ENCODE data around the gene CRIP1. TPM values are rescaled to one million over a fixed set of nuclear protein-coding genes. Genes with fewer than 3 reads are reported as not detected.
A peak's percentile ranks its signal among the peaks of the same experiment; 100 is the strongest.

The CRIP1 gene
- total and polyA plus RNA-seq, 5 donors from 2014 or later, result 558 to 2,243 (median 1,172) TPM

DNA sequence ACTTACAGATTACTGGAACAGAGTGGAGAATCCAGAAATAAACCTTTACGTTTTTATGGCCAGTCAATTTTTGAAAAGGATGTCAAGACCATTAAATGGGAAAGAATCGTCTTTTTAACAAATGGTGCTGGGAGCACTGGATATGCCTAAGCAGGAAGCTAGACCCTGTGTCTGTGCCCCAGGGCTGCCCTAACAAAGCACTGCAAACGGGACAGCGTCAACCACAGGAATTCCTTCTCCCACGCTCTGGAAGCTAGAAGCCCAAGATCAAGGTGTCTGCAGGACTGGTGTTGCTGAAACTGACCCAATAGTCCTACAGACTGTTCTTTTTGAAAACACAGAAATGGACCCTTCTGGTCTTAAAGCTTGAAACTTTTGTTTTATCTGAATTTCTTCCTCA is 30.4 kb downstream of the CRIP1 start:
- H3K4me3 ChIP-seq (ENCODE audit: low read depth, low read length), result no peak overlapping the region
- peaks cover 41% of the 10 kb centered on the region for H3K27me3 Mint-ChIP-seq
- no peaks in the 10 kb centered on the region for H3K4me1 ChIP-seq (ENCODE audit: control insufficient read depth, insufficient read depth, low read length, poor library complexity, severe bottlenecking)
- peaks cover 5% of the 10 kb centered on the region for H3K27me3 ChIP-seq (ENCODE audit: control insufficient read depth, insufficient read depth, low read length)
- H3K36me3 ChIP-seq (ENCODE audit: control insufficient read depth, insufficient read depth, low read length), result no peaks in the 10 kb centered on the region
- no peaks in the 10 kb centered on the region for H3K36me3 Mint-ChIP-seq
- peaks cover 0 to 6% (median 0%) of the 10 kb centered on the region in 7 donors for H3K9me3 Mint-ChIP-seq
- no peaks in the 10 kb centered on the region for H3K4me1 Mint-ChIP-seq
- H3K27ac ChIP-seq (ENCODE audit: insufficient read depth, low read length, poor library complexity, severe bottlenecking), result no peak overlapping the region
- peaks cover 0 to 2% of the 10 kb centered on the region in 2 experiments for H3K9me3 ChIP-seq (ENCODE audit: control insufficient read depth in 2 of 2, low read length in 2 of 2)
- H3K27ac Mint-ChIP-seq, result no peak overlapping the region
- ATAC-seq (ENCODE audit: low read depth in 2 of 2), result no peak
- H3K4me3 Mint-ChIP-seq, result no peak overlapping the region
- no peak for DNase-seq

DNA sequence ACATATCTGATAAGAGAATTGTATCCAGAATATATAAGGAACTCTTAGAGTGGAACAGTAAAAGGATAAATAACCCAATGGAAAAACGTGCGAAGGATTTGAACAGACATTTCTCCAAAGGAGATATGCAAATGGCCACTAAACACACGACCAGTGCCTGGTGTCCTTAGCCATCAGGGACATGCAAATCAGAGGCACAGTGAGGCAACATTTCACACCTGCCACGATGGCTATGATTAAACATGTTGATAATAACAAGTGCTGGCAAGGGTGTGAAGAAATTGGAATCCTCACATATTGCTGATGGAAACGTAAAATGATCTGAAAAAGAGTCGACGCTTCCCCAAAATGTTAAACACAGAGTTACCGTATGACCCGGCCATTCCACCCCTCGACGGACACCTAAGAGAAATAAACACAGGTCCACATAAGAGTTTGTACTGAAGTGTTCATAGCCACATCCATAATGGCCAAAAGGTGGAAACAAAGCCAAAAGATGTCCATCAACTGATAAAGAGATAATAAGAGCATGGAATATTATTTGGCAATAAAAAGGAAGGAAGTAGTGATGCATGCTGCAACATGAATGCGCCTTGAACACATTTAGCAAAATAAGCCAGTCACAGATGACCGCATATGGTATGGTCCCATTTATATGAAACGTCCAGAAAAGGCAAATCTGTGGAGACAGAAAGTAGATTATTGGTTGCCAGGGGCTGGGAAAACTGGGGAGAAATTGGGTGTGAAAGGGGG is 33.4 kb downstream of the CRIP1 start:
- H3K9me3 Mint-ChIP-seq, result peaks cover 0 to 2% (median 0%) of the 10 kb centered on the region in 7 donors
- Histone ChIP-seq H3K4me1 (ENCODE audit: control insufficient read depth, insufficient read depth, low read length, poor library complexity, severe bottlenecking) (no peaks in the 10 kb centered on the region), H3K4me3 (ENCODE audit: low read depth, low read length) (no peak overlapping the region), H3K27me3 (ENCODE audit: control insufficient read depth, insufficient read depth, low read length) (peaks cover 8% of the 10 kb centered on the region), H3K9me3 (ENCODE audit: control insufficient read depth in 2 of 2, low read length in 2 of 2) (no peaks in the 10 kb centered on the region), H3K27ac (ENCODE audit: insufficient read depth, low read length, poor library complexity, severe bottlenecking) (no peak overlapping the region), H3K36me3 (ENCODE audit: control insufficient read depth, insufficient read depth, low read length) (no peaks in the 10 kb centered on the region)
- H3K36me3 Mint-ChIP-seq, result no peaks in the 10 kb centered on the region
- H3K4me1 Mint-ChIP-seq, result peaks cover 0 to 6% (median 0%) of the 10 kb centered on the region in 4 donors
- no peak for DNase-seq
- H3K27me3 Mint-ChIP-seq, result peaks cover 45% of the 10 kb centered on the region
- no peak overlapping the region for H3K27ac Mint-ChIP-seq
- ATAC-seq (ENCODE audit: low read depth in 2 of 2), result no peak
- H3K4me3 Mint-ChIP-seq, result no peak overlapping the region

DNA sequence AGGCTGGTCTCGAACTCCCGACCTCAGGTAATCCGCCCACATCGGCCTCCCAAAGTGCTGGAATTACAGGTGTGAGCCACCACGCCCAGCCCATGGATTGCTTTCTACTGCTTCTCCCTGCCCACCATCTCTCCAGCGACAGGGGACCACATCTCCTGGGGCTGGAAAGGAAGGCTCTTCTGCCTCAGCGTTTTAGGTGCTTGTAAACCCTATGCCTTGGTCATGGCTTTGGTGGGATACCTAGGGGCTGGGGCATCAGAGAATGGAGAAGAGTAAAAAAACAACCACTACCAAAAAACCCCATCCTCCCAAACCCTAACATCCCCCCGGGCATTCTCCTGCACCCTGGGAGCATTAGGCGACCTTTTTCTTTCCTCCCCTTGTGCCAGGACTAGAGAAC is 38.6 kb downstream of the CRIP1 start:
- Histone ChIP-seq H3K4me1 (ENCODE audit: control insufficient read depth, insufficient read depth, low read length, poor library complexity, severe bottlenecking) (peaks cover 41% of the 10 kb centered on the region), H3K27me3 (ENCODE audit: control insufficient read depth, insufficient read depth, low read length) (peaks cover 3% of the 10 kb centered on the region), H3K9me3 (ENCODE audit: control insufficient read depth in 2 of 2, low read length in 2 of 2) (no peaks in the 10 kb centered on the region), H3K36me3 (ENCODE audit: control insufficient read depth, insufficient read depth, low read length) (no peaks in the 10 kb centered on the region), H3K4me3 (ENCODE audit: low read depth, low read length) (no peak overlapping the region), H3K27ac (ENCODE audit: insufficient read depth, low read length, poor library complexity, severe bottlenecking) (no peak overlapping the region)
- DNase-seq, result no peak
- H3K4me3 Mint-ChIP-seq, result peak overlapping the region; percentile 44 to 70 (median 48)
- no peaks in the 10 kb centered on the region for H3K36me3 Mint-ChIP-seq
- ATAC-seq (ENCODE audit: low read depth in 2 of 2), result no peak
- H3K9me3 Mint-ChIP-seq, result no peaks in the 10 kb centered on the region
- H3K4me1 Mint-ChIP-seq, result peaks cover 0 to 19% (median 6%) of the 10 kb centered on the region in 4 donors
- H3K27me3 Mint-ChIP-seq, result peaks cover 48% of the 10 kb centered on the region
- H3K27ac Mint-ChIP-seq, result no peak overlapping the region

GRCh38 chr14:105525861-105526775 is 39.4 kb downstream of the CRIP1 start, which contains the start of gene TMEM121:
Gene TMEM121, plus strand, starts transcription at chr14:105526583. Its CDS starts 2,252 bp downstream, at chr14:105528835.
- Mint-ChIP-seq H3K27ac (peak within 1 kb of the TSS in 1 of 3 donors; percentile 31), H3K4me1 (peaks cover 0 to 19% (median 6%) of the 10 kb centered on the region in 4 donors), H3K4me3 (peak within 1 kb of the TSS; percentile 44 to 81 (median 72)), H3K27me3 (peaks cover 48% of the 10 kb centered on the region), H3K9me3 (peaks cover 0 to 2% (median 0%) of the 10 kb centered on the region in 7 donors), H3K36me3 (no peaks in the 10 kb centered on the region)
- Histone ChIP-seq H3K27me3 (ENCODE audit: control insufficient read depth, insufficient read depth, low read length) (peaks cover 3% of the 10 kb centered on the region), H3K4me3 (ENCODE audit: low read depth, low read length) (no peak within 1 kb of the TSS), H3K4me1 (ENCODE audit: control insufficient read depth, insufficient read depth, low read length, poor library complexity, severe bottlenecking) (peaks cover 42% of the 10 kb centered on the region), H3K27ac (ENCODE audit: insufficient read depth, low read length, poor library complexity, severe bottlenecking) (no peak within 1 kb of the TSS), H3K36me3 (ENCODE audit: control insufficient read depth, insufficient read depth, low read length) (no peaks in the 10 kb centered on the region), H3K9me3 (ENCODE audit: control insufficient read depth in 2 of 2, low read length in 2 of 2) (no peaks in the 10 kb centered on the region)
- ATAC-seq (ENCODE audit: low read depth in 2 of 2) (no peak), DNase-seq (peak in 1 of 3 donors; percentile 41)

GRCh38 chr14:105526776-105527380 is 40.2 kb downstream of the CRIP1 start:
- Mint-ChIP-seq H3K36me3 (no peaks in the 10 kb centered on the region), H3K27me3 (peaks cover 45% of the 10 kb centered on the region), H3K27ac (peak overlapping the region in 1 of 3 donors; percentile 31), H3K9me3 (peaks cover 0 to 2% (median 0%) of the 10 kb centered on the region in 7 donors), H3K4me3 (peak overlapping the region in 3 of 4 donors; percentile 71 to 81 (median 72)), H3K4me1 (peaks cover 0 to 19% (median 6%) of the 10 kb centered on the region in 4 donors)
- no peak for ATAC-seq (ENCODE audit: low read depth in 2 of 2)
- Histone ChIP-seq H3K9me3 (ENCODE audit: control insufficient read depth in 2 of 2, low read length in 2 of 2) (no peaks in the 10 kb centered on the region), H3K4me1 (ENCODE audit: control insufficient read depth, insufficient read depth, low read length, poor library complexity, severe bottlenecking) (peaks cover 42% of the 10 kb centered on the region), H3K4me3 (ENCODE audit: low read depth, low read length) (no peak overlapping the region), H3K36me3 (ENCODE audit: control insufficient read depth, insufficient read depth, low read length) (no peaks in the 10 kb centered on the region), H3K27ac (ENCODE audit: insufficient read depth, low read length, poor library complexity, severe bottlenecking) (no peak overlapping the region), H3K27me3 (ENCODE audit: control insufficient read depth, insufficient read depth, low read length) (peaks cover 3% of the 10 kb centered on the region)
- no peak for DNase-seq

DNA sequence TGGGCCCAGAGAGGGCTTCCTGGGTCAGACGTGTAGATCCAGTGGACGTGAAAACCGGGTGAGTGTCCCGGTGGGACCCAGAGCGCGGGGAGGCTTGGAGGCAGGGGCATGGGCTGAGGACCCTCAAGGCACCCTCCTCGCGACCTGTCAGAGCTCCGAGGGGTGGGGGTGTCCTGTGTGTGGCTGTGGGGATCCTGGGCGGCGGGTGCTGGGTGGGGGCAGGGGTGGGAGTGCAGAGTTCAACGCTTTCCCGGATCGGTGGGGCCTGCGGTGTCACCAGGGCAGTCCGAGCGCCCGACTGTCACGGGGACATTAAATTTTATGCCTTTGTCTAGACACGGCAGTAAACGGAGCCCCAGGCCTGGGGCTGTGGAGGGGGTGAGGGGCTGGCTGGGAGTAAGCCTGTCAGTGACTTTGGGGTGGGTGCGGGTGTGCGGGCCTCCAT is 40.7 kb downstream of the CRIP1 start:
- Histone ChIP-seq H3K27me3 (ENCODE audit: control insufficient read depth, insufficient read depth, low read length) (peaks cover 3% of the 10 kb centered on the region), H3K4me3 (ENCODE audit: low read depth, low read length) (no peak overlapping the region), H3K4me1 (ENCODE audit: control insufficient read depth, insufficient read depth, low read length, poor library complexity, severe bottlenecking) (peaks cover 42% of the 10 kb centered on the region), H3K9me3 (ENCODE audit: control insufficient read depth in 2 of 2, low read length in 2 of 2) (no peaks in the 10 kb centered on the region), H3K27ac (ENCODE audit: insufficient read depth, low read length, poor library complexity, severe bottlenecking) (no peak overlapping the region), H3K36me3 (ENCODE audit: control insufficient read depth, insufficient read depth, low read length) (no peaks in the 10 kb centered on the region)
- H3K9me3 Mint-ChIP-seq, result peaks cover 0 to 3% (median 0%) of the 10 kb centered on the region in 7 donors
- H3K4me1 Mint-ChIP-seq, result peaks cover 0 to 24% (median 6%) of the 10 kb centered on the region in 4 donors
- ATAC-seq (ENCODE audit: low read depth in 2 of 2), result no peak
- peak overlapping the region in 1 of 3 donors; percentile 31 for H3K27ac Mint-ChIP-seq
- no peaks in the 10 kb centered on the region for H3K36me3 Mint-ChIP-seq
- no peak for DNase-seq
- peak overlapping the region in 3 of 4 donors; percentile 51 to 81 (median 72) for H3K4me3 Mint-ChIP-seq
- peaks cover 44% of the 10 kb centered on the region for H3K27me3 Mint-ChIP-seq

Data from CD4-positive, CD25-positive, alpha-beta regulatory T cell (primary cell).